ENCODE results near the gene KCNK4.

The KCNK4 gene

DNA sequence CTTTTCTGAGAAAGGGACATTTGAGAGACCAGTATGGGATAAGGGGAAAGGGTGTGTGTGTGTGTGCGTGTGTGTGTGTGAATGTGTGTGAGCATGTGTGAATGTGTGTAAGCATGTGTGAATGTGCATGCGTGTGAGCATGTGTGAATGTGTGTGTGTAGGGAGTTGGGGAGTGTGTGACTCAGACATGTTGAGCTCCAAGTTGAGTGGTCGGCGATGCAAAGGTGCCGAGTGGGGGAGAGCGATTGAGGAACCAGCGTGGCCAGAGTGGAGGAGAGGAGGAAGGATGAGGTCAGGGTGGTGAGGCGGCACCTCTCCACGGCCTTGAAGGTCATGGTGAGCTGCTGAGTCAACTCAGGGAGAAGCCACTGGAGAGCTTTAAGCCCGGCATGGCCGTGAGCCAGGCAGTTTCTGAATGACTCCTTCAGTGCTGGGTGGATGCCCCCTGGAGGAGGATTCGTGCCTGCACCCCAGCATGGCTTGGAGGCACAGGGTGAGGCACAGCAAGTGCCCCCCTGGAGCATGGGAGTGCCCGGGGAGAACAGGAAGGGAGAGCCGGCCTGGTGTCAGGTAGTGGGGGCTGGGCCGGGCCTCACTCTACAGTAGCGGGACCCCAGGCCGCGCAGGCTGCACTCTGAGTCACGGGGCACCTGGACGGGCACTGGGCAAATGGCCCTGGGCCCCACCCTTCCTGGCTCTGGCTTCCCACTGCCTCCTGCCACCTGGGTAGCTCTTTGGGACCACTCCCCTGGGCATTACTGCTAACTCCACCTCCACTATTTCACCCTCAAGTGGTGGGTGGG, 40.7 kb downstream of the KCNK4 start:
- Histone ChIP-seq H3K36me3 (ENCODE audit: insufficient read depth, low read length) (no peaks in the 10 kb centered on the region), H3K4me3 (ENCODE audit: low read depth in 1 of 2, low read length in 2 of 2) (no peak overlapping the region), H3K9ac (ENCODE audit: low read length) (no peak overlapping the region), H3K9me3 (ENCODE audit: low read length) (no peaks in the 10 kb centered on the region), H3K4me1 (ENCODE audit: insufficient read depth, low read length) (no peaks in the 10 kb centered on the region), H3K27me3 (ENCODE audit: control insufficient read depth in 1 of 2, insufficient read depth in 2 of 2, low read length in 2 of 2) (no peaks in the 10 kb centered on the region), H3K27ac (ENCODE audit: low read depth, low read length) (no peak overlapping the region)

DNA sequence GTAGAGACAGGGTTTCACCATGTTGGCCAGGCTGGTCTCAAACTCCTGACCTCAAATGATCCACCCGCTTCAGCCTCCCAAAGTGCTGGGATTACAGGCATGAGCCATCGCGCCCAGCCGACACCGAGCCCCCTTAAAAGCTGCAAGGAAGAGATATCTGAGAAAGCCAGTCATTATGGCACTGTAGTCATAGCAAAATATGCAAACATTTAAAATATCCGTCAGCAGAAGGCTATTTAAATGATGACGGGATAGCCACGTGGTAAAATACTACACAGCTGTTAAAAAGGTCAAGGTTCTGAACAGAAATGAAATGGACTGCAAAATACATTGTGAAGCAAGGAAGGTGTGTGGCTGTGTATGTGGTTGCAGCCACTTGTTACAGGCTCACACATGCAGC, 42.5 kb downstream of the KCNK4 start:
- H3K9ac ChIP-seq (ENCODE audit: low read length) = no peak overlapping the region
- no peaks in the 10 kb centered on the region for H3K27me3 ChIP-seq (ENCODE audit: control insufficient read depth in 1 of 2, insufficient read depth in 2 of 2, low read length in 2 of 2)
- H3K9me3 ChIP-seq (ENCODE audit: low read length) = no peaks in the 10 kb centered on the region
- H3K4me1 ChIP-seq (ENCODE audit: insufficient read depth, low read length) = no peaks in the 10 kb centered on the region
- no peaks in the 10 kb centered on the region for H3K36me3 ChIP-seq (ENCODE audit: insufficient read depth, low read length)
- no peak overlapping the region for H3K27ac ChIP-seq (ENCODE audit: low read depth, low read length)
- no peak overlapping the region for H3K4me3 ChIP-seq (ENCODE audit: low read depth in 1 of 2, low read length in 2 of 2)

GRCh38 chr11:64334764-64335735, 43.9 kb downstream of the KCNK4 start:
- Histone ChIP-seq H3K4me1 (ENCODE audit: insufficient read depth, low read length) (no peaks in the 10 kb centered on the region), H3K36me3 (ENCODE audit: insufficient read depth, low read length) (no peaks in the 10 kb centered on the region), H3K27ac (ENCODE audit: low read depth, low read length) (no peak overlapping the region), H3K9ac (ENCODE audit: low read length) (no peak overlapping the region), H3K4me3 (ENCODE audit: low read depth in 1 of 2, low read length in 2 of 2) (no peak overlapping the region), H3K9me3 (ENCODE audit: low read length) (no peaks in the 10 kb centered on the region), H3K27me3 (ENCODE audit: control insufficient read depth in 1 of 2, insufficient read depth in 2 of 2, low read length in 2 of 2) (no peaks in the 10 kb centered on the region)

- Histone ChIP-seq H3K4me1 (ENCODE audit: insufficient read depth, low read length) (peaks cover 7% of the 10 kb centered on the region), H3K4me3 (ENCODE audit: low read depth in 1 of 2, low read length in 2 of 2) (no peak overlapping the region), H3K9ac (ENCODE audit: low read length) (no peak overlapping the region), H3K27me3 (ENCODE audit: control insufficient read depth in 1 of 2, insufficient read depth in 2 of 2, low read length in 2 of 2) (no peaks in the 10 kb centered on the region), H3K36me3 (ENCODE audit: insufficient read depth, low read length) (no peaks in the 10 kb centered on the region), H3K9me3 (ENCODE audit: low read length) (no peaks in the 10 kb centered on the region), H3K27ac (ENCODE audit: low read depth, low read length) (no peak overlapping the region)
Observed at GRCh38 chr11:64337538-64338249, 46.6 kb downstream of the KCNK4 start.

GRCh38 chr11:64338716-64339115, 47.6 kb downstream of the KCNK4 start:
- Histone ChIP-seq H3K36me3 (ENCODE audit: insufficient read depth, low read length) (no peaks in the 10 kb centered on the region), H3K27me3 (ENCODE audit: control insufficient read depth in 1 of 2, insufficient read depth in 2 of 2, low read length in 2 of 2) (no peaks in the 10 kb centered on the region), H3K4me1 (ENCODE audit: insufficient read depth, low read length) (peaks cover 12% of the 10 kb centered on the region), H3K4me3 (ENCODE audit: low read depth in 1 of 2, low read length in 2 of 2) (no peak overlapping the region), H3K27ac (ENCODE audit: low read depth, low read length) (no peak overlapping the region), H3K9me3 (ENCODE audit: low read length) (no peaks in the 10 kb centered on the region), H3K9ac (ENCODE audit: low read length) (no peak overlapping the region)

DNA sequence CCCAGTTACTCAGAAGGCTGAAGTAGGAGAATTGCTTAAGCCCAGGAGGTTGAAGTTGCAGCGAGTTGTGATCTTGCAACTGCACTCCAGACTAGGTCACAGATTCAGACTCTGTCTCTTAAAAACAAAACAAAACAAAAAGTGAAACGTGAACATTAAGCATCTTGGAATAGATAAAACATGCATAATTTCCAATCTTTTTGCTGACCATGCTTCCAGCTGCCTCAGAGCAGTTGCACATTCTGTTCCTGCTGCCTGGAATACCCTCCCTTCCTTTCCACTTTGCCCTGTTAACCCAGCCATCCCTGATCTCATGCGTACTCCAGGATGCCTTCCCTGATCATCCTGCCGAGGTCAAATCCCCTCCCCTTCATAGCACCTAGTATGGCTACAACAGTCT, 48.2 kb downstream of the KCNK4 start:
- Histone ChIP-seq H3K9me3 (ENCODE audit: low read length) (no peaks in the 10 kb centered on the region), H3K9ac (ENCODE audit: low read length) (no peak overlapping the region), H3K4me1 (ENCODE audit: insufficient read depth, low read length) (peaks cover 12% of the 10 kb centered on the region), H3K4me3 (ENCODE audit: low read depth in 1 of 2, low read length in 2 of 2) (no peak overlapping the region), H3K27ac (ENCODE audit: low read depth, low read length) (no peak overlapping the region), H3K27me3 (ENCODE audit: control insufficient read depth in 1 of 2, insufficient read depth in 2 of 2, low read length in 2 of 2) (no peaks in the 10 kb centered on the region), H3K36me3 (ENCODE audit: insufficient read depth, low read length) (no peaks in the 10 kb centered on the region)

GRCh38 chr11:64339754-64340408, 48.8 kb downstream of the KCNK4 start, which contains the start of gene CCDC88B:
CCDC88B (plus strand) TSS chr11:64340204; CDS start chr11:64340267, 63 bp downstream.
- Histone ChIP-seq H3K9ac (ENCODE audit: low read length) (no peak within 1 kb of the TSS), H3K27me3 (ENCODE audit: control insufficient read depth in 1 of 2, insufficient read depth in 2 of 2, low read length in 2 of 2) (no peaks in the 10 kb centered on the region), H3K4me1 (ENCODE audit: insufficient read depth, low read length) (peaks cover 12% of the 10 kb centered on the region), H3K27ac (ENCODE audit: low read depth, low read length) (no peak within 1 kb of the TSS), H3K4me3 (ENCODE audit: low read depth in 1 of 2, low read length in 2 of 2) (no peak within 1 kb of the TSS), H3K9me3 (ENCODE audit: low read length) (no peaks in the 10 kb centered on the region), H3K36me3 (ENCODE audit: insufficient read depth, low read length) (no peaks in the 10 kb centered on the region)

- Histone ChIP-seq H3K4me3 (ENCODE audit: low read depth in 1 of 2, low read length in 2 of 2) (no peak overlapping the region), H3K9ac (ENCODE audit: low read length) (no peak overlapping the region), H3K9me3 (ENCODE audit: low read length) (no peaks in the 10 kb centered on the region), H3K36me3 (ENCODE audit: insufficient read depth, low read length) (no peaks in the 10 kb centered on the region), H3K4me1 (ENCODE audit: insufficient read depth, low read length) (peaks cover 12% of the 10 kb centered on the region), H3K27ac (ENCODE audit: low read depth, low read length) (no peak overlapping the region), H3K27me3 (ENCODE audit: control insufficient read depth in 1 of 2, insufficient read depth in 2 of 2, low read length in 2 of 2) (no peaks in the 10 kb centered on the region)
Observed at GRCh38 chr11:64340671-64341335, 49.7 kb downstream of the KCNK4 start.

- Histone ChIP-seq H3K27ac (ENCODE audit: low read depth, low read length) (no peak overlapping the region), H3K4me3 (ENCODE audit: low read depth in 1 of 2, low read length in 2 of 2) (no peak overlapping the region), H3K27me3 (ENCODE audit: control insufficient read depth in 1 of 2, insufficient read depth in 2 of 2, low read length in 2 of 2) (no peaks in the 10 kb centered on the region), H3K4me1 (ENCODE audit: insufficient read depth, low read length) (peaks cover 12% of the 10 kb centered on the region), H3K36me3 (ENCODE audit: insufficient read depth, low read length) (no peaks in the 10 kb centered on the region), H3K9ac (ENCODE audit: low read length) (no peak overlapping the region), H3K9me3 (ENCODE audit: low read length) (no peaks in the 10 kb centered on the region)
Observed at GRCh38 chr11:64341429-64341828, 50.3 kb downstream of the KCNK4 start.

- no peaks in the 10 kb centered on the region for H3K9me3 ChIP-seq (ENCODE audit: low read length)
- H3K4me3 ChIP-seq (ENCODE audit: low read depth in 1 of 2, low read length in 2 of 2) = peak overlapping the region; percentile 20 to 38
- H3K27ac ChIP-seq (ENCODE audit: low read depth, low read length) = peak overlapping the region; percentile 72
- no peaks in the 10 kb centered on the region for H3K36me3 ChIP-seq (ENCODE audit: insufficient read depth, low read length)
- peak overlapping the region; percentile 49 for H3K9ac ChIP-seq (ENCODE audit: low read length)
- peaks cover 12% of the 10 kb centered on the region for H3K4me1 ChIP-seq (ENCODE audit: insufficient read depth, low read length)
- H3K27me3 ChIP-seq (ENCODE audit: control insufficient read depth in 1 of 2, insufficient read depth in 2 of 2, low read length in 2 of 2) = no peaks in the 10 kb centered on the region
Observed at GRCh38 chr11:64341851-64342791, 51.0 kb downstream of the KCNK4 start.
